Measurements from ENCODE around the gene TP53. TPM values are rescaled to one million over a fixed set of nuclear protein-coding genes. Genes with fewer than 3 reads are reported as not detected.
A peak's percentile ranks its signal among the peaks of the same experiment; 100 is the strongest.

The TP53 gene
- total RNA-seq, 1 donor, result 72.4 TPM

GRCh38 chr17:7707446-7707845, 20.2 kb upstream of the TP53 start:
- DNase-seq (ENCODE audit: low read depth in 2 of 3, low spot score in 2 of 3), result peak in 1 of 3 donors; percentile 21

- DNase-seq (ENCODE audit: low read depth in 2 of 3, low spot score in 2 of 3), result no peak
Measured at GRCh38 chr17:7706631-7707354, 19.5 kb upstream of the TP53 start.

- no peak for DNase-seq (ENCODE audit: low read depth in 2 of 3, low spot score in 2 of 3)
Measured at GRCh38 chr17:7705269-7706255, 18.3 kb upstream of the TP53 start.

GRCh38 chr17:7704601-7705268, 17.4 kb upstream of the TP53 start, which contains the start of gene EFNB3:
EFNB3 (plus strand) TSS chr17:7705202; CDS start chr17:7705599, 397 bp downstream.
- DNase-seq (ENCODE audit: low read depth in 2 of 3, low spot score in 2 of 3), result peak in 1 of 3 donors; percentile 28

- DNase-seq (ENCODE audit: low read depth in 2 of 3, low spot score in 2 of 3), result peak in 1 of 3 donors; percentile 58
Measured at GRCh38 chr17:7703584-7704479, 16.5 kb upstream of the TP53 start.

GRCh38 chr17:7702776-7703175, 15.5 kb upstream of the TP53 start:
- no peak for DNase-seq (ENCODE audit: low read depth in 2 of 3, low spot score in 2 of 3)

GRCh38 chr17:7701681-7702080, 14.4 kb upstream of the TP53 start:
- no peak for DNase-seq (ENCODE audit: low read depth in 2 of 3, low spot score in 2 of 3)

- DNase-seq (ENCODE audit: low read depth in 2 of 3, low spot score in 2 of 3), result no peak
Measured at GRCh38 chr17:7700510-7700909, 13.2 kb upstream of the TP53 start.

- no peak for DNase-seq (ENCODE audit: low read depth in 2 of 3, low spot score in 2 of 3)
Measured at GRCh38 chr17:7697828-7698588, 10.7 kb upstream of the TP53 start.

GRCh38 chr17:7695586-7695985, 8.3 kb upstream of the TP53 start:
- no peak for DNase-seq (ENCODE audit: low read depth in 2 of 3, low spot score in 2 of 3)

GRCh38 chr17:7688808-7689316, 1.6 kb upstream of the TP53 start:
- DNase-seq (ENCODE audit: low read depth in 2 of 3, low spot score in 2 of 3), result no peak

- peak; percentile 92 to 98 (median 95) for DNase-seq (ENCODE audit: low read depth in 2 of 3, low spot score in 2 of 3)
Measured at GRCh38 chr17:7687908-7688807, 868 bp upstream of the TP53 start, which contains the start of gene WRAP53. WRAP53 (plus strand) TSS chr17:7688477; CDS start chr17:7688649, 172 bp downstream.

GRCh38 chr17:7686222-7687071, 843 bp downstream of the TP53 start:
- DNase-seq (ENCODE audit: low read depth in 2 of 3, low spot score in 2 of 3), result peak; percentile 80 to 92 (median 91)

- DNase-seq (ENCODE audit: low read depth in 2 of 3, low spot score in 2 of 3), result peak; percentile 74 to 95 (median 95)
Measured at GRCh38 chr17:7685533-7686221, 1.6 kb downstream of the TP53 start.

- no peak for DNase-seq (ENCODE audit: low read depth in 2 of 3, low spot score in 2 of 3)
Measured at GRCh38 chr17:7684851-7685532, 2.3 kb downstream of the TP53 start.

All from hematopoietic multipotent progenitor cell (in vitro differentiated cells).